HepG2 (cell line): ENCODE results near the gene C2orf74. TPM values are rescaled to one million over a fixed set of nuclear protein-coding genes. Genes with fewer than 3 reads are reported as not detected.

Experiments
- HMG20B ChIP-seq: conservative IDR thresholded peaks from 2 replicates; pipeline ENCODE4 v1.6.1; 2016; ENCODE audit warnings: missing genetic modification reagents, missing compliant biosample characterization
- SMAD9 ChIP-seq: sonication (generic); formaldehyde crosslinking; IDR thresholded peaks from 2 replicates; pipeline ENCODE4 v1.5.1; 2020; ENCODE audit warnings: mild to moderate bottlenecking, missing genetic modification reagents
- ZNF446 ChIP-seq: sonication (generic); formaldehyde crosslinking; IDR thresholded peaks from 2 replicates; pipeline ENCODE4 v1.5.0; 2020; ENCODE audit warnings: mild to moderate bottlenecking, missing genetic modification reagents
- ZNF558 ChIP-seq: sonication (generic); formaldehyde crosslinking; IDR thresholded peaks from 2 replicates; pipeline ENCODE4 v1.9.0; 2022; ENCODE audit warnings: mild to moderate bottlenecking, missing genetic modification reagents, borderline replicate concordance
- polyA plus RNA-seq, 8 experiments: library from polyadenylated mRNA; depleted of rRNA in 3 of 8; stranded (reverse) in 7 of 8; unstranded in 1 of 8; fragments of >200 nt; fragmentation: Illumina TruSeq in 4 of 8; extraction: Trizol in 4 of 8; gene quantifications; 2 replicates each; pipeline versions ENCODE4 v1.2.1 to v1.2.3, GENCODE V29; 2011 to 2016; ENCODE audit warnings: low read depth in 4 of 8, missing spikeins in 1 of 8, mixed read lengths in 1 of 8; ENCODE audit not compliant: insufficient read depth in 1 of 8
- total RNA-seq, 5 experiments: library from RNA; depleted of rRNA; stranded (reverse); fragments of >200 nt; fragmentation: Illumina TruSeq; extraction: Trizol; gene quantifications; 2 replicates each; pipeline ENCODE4 v1.2.3, GENCODE V29; 2016; ENCODE audit warnings: low read depth in 1 of 5
- TF ChIP-seq, protein P1 (sequence below): sonication (generic); formaldehyde crosslinking; IDR thresholded peaks from one replicate; pipeline ENCODE4 v1.5.1; 2020; ENCODE audit warnings: mild to moderate bottlenecking, missing genetic modification reagents; ENCODE audit errors: not compliant biosample characterization
- TF ChIP-seq, protein P2 (sequence below): sonication (generic); formaldehyde crosslinking; IDR thresholded peaks from 2 replicates; pipeline ENCODE4 v1.5.1; 2020; ENCODE audit warnings: mild to moderate bottlenecking, missing genetic modification reagents, borderline replicate concordance
- TF ChIP-seq, protein P3 (sequence below): sonication (generic); formaldehyde crosslinking; IDR thresholded peaks from 2 replicates; pipeline ENCODE4 v1.4.0; 2020; ENCODE audit warnings: missing genetic modification reagents, borderline replicate concordance
- TF ChIP-seq, protein P4 (sequence below): sonication (generic); formaldehyde crosslinking; IDR thresholded peaks from 2 replicates; pipeline ENCODE4 v1.4.0; 2020; ENCODE audit warnings: mild to moderate bottlenecking, missing genetic modification reagents

Gene C2orf74
- total and polyA plus RNA-seq, 2 of the 13 experiments (the other 11 are each of a cell fraction or from before 2014, with no cell fraction given) = 10.6 to 13.8 TPM

DNA sequence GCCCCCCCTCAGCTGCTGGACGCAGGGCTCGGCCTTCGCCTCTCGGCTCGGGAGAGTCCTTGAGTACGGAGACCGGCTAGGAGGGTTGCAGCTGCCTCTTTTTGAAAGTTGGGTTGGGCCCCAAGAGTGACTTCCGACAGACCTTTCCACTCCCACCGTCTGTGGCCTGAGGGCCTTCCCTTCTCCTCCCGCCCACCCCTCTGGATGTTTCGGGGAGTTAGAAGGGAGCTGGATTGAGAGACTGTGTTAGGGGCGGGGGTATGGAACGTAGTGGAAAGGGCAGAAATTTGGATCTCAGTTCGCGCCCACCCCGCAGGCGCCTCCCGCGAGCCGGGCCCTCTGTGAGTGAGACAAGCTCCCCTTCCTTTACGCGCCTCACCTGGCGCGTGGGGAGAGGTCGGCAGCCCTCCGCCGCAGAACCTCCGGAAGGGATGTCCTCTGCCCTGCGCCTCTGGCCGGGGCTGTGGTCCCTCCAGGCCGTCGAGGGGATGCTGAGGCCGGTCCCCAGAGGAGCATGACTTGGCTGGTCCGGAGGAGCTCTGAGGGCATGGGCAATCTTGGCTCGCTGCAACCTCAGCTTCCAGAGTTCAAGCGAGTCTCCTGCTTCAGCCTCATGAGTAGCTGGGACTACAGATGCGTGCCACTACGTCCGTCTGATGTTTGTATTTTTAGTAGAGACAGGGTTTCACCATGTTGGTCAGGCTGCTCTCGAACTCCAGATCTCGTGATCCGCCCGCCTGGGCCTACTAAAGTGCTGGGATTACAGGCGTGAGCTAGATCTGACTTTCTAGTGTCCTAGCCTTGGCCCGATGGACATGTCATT, 15.9 kb downstream of the C2orf74 start (continued):
- TF ChIP-seq, protein P1, sequence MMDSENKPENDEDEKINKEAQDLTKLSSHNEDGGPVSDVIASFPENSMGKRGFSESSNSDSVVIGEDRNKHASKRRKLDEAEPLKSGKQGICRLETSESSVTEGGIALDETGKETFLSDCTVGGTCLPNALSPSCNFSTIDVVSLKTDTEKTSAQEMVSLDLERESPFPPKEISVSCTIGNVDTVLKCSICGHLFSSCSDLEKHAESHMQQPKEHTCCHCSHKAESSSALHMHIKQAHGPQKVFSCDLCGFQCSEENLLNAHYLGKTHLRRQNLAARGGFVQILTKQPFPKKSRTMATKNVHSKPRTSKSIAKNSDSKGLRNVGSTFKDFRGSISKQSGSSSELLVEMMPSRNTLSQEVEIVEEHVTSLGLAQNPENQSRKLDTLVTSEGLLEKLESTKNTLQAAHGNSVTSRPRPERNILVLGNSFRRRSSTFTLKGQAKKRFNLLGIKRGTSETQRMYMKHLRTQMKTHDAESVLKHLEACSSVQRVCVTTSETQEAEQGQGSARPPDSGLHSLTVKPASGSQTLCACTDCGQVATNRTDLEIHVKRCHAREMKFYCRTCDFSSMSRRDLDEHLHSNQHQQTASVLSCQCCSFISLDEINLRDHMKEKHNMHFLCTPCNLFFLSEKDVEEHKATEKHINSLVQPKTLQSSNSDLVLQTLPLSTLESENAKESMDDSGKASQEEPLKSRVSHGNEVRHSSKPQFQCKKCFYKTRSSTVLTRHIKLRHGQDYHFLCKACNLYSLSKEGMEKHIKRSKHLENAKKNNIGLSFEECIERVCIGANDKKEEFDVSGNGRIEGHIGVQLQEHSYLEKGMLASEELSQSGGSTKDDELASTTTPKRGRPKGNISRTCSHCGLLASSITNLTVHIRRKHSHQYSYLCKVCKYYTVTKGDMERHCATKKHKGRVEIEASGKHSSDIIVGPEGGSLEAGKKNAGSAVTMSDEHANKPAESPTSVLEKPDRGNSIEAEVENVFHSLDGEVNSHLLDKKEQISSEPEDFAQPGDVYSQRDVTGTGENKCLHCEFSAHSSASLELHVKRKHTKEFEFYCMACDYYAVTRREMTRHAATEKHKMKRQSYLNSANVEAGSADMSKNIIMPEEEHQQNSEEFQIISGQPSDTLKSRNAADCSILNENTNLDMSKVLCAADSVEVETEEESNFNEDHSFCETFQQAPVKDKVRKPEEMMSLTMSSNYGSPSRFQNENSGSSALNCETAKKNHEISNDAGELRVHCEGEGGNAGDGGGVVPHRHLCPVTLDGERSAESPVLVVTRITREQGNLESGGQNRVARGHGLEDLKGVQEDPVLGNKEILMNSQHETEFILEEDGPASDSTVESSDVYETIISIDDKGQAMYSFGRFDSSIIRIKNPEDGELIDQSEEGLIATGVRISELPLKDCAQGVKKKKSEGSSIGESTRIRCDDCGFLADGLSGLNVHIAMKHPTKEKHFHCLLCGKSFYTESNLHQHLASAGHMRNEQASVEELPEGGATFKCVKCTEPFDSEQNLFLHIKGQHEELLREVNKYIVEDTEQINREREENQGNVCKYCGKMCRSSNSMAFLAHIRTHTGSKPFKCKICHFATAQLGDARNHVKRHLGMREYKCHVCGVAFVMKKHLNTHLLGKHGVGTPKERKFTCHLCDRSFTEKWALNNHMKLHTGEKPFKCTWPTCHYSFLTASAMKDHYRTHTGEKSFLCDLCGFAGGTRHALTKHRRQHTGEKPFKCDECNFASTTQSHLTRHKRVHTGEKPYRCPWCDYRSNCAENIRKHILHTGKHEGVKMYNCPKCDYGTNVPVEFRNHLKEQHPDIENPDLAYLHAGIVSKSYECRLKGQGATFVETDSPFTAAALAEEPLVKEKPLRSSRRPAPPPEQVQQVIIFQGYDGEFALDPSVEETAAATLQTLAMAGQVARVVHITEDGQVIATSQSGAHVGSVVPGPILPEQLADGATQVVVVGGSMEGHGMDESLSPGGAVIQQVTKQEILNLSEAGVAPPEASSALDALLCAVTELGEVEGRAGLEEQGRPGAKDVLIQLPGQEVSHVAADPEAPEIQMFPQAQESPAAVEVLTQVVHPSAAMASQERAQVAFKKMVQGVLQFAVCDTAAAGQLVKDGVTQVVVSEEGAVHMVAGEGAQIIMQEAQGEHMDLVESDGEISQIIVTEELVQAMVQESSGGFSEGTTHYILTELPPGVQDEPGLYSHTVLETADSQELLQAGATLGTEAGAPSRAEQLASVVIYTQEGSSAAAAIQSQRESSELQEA (CRISPR knock-in tag) = peak; percentile 56
- TF ChIP-seq, protein P2, sequence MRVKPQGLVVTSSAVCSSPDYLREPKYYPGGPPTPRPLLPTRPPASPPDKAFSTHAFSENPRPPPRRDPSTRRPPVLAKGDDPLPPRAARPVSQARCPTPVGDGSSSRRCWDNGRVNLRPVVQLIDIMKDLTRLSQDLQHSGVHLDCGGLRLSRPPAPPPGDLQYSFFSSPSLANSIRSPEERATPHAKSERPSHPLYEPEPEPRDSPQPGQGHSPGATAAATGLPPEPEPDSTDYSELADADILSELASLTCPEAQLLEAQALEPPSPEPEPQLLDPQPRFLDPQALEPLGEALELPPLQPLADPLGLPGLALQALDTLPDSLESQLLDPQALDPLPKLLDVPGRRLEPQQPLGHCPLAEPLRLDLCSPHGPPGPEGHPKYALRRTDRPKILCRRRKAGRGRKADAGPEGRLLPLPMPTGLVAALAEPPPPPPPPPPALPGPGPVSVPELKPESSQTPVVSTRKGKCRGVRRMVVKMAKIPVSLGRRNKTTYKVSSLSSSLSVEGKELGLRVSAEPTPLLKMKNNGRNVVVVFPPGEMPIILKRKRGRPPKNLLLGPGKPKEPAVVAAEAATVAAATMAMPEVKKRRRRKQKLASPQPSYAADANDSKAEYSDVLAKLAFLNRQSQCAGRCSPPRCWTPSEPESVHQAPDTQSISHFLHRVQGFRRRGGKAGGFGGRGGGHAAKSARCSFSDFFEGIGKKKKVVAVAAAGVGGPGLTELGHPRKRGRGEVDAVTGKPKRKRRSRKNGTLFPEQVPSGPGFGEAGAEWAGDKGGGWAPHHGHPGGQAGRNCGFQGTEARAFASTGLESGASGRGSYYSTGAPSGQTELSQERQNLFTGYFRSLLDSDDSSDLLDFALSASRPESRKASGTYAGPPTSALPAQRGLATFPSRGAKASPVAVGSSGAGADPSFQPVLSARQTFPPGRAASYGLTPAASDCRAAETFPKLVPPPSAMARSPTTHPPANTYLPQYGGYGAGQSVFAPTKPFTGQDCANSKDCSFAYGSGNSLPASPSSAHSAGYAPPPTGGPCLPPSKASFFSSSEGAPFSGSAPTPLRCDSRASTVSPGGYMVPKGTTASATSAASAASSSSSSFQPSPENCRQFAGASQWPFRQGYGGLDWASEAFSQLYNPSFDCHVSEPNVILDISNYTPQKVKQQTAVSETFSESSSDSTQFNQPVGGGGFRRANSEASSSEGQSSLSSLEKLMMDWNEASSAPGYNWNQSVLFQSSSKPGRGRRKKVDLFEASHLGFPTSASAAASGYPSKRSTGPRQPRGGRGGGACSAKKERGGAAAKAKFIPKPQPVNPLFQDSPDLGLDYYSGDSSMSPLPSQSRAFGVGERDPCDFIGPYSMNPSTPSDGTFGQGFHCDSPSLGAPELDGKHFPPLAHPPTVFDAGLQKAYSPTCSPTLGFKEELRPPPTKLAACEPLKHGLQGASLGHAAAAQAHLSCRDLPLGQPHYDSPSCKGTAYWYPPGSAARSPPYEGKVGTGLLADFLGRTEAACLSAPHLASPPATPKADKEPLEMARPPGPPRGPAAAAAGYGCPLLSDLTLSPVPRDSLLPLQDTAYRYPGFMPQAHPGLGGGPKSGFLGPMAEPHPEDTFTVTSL = no peak
- TF ChIP-seq ZNF558 (CRISPR knock-in tag) = peak; percentile 5; the same call in 1 of the 2 replicates
- TF ChIP-seq HMG20B (CRISPR knock-in tag) = no peak
- TF ChIP-seq SMAD9 (CRISPR knock-in tag) = 0 out of 2 replicates have a peak, but pooled peaks have one; percentile 58
- TF ChIP-seq, protein P3, sequence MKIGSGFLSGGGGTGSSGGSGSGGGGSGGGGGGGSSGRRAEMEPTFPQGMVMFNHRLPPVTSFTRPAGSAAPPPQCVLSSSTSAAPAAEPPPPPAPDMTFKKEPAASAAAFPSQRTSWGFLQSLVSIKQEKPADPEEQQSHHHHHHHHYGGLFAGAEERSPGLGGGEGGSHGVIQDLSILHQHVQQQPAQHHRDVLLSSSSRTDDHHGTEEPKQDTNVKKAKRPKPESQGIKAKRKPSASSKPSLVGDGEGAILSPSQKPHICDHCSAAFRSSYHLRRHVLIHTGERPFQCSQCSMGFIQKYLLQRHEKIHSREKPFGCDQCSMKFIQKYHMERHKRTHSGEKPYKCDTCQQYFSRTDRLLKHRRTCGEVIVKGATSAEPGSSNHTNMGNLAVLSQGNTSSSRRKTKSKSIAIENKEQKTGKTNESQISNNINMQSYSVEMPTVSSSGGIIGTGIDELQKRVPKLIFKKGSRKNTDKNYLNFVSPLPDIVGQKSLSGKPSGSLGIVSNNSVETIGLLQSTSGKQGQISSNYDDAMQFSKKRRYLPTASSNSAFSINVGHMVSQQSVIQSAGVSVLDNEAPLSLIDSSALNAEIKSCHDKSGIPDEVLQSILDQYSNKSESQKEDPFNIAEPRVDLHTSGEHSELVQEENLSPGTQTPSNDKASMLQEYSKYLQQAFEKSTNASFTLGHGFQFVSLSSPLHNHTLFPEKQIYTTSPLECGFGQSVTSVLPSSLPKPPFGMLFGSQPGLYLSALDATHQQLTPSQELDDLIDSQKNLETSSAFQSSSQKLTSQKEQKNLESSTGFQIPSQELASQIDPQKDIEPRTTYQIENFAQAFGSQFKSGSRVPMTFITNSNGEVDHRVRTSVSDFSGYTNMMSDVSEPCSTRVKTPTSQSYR (CRISPR knock-in tag) = no peak; the same call in 1 of the 2 replicates
- TF ChIP-seq, protein P4, sequence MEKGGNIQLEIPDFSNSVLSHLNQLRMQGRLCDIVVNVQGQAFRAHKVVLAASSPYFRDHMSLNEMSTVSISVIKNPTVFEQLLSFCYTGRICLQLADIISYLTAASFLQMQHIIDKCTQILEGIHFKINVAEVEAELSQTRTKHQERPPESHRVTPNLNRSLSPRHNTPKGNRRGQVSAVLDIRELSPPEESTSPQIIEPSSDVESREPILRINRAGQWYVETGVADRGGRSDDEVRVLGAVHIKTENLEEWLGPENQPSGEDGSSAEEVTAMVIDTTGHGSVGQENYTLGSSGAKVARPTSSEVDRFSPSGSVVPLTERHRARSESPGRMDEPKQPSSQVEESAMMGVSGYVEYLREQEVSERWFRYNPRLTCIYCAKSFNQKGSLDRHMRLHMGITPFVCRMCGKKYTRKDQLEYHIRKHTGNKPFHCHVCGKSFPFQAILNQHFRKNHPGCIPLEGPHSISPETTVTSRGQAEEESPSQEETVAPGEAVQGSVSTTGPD (CRISPR knock-in tag) = no peak
- TF ChIP-seq ZNF446 (CRISPR knock-in tag) = no peak; the same call in 1 of the 2 replicates
